GM21737 (cell line): ENCODE data around the gene TMA7B.

Experiments
- ATAC-seq: cut with Tn5 transposase; IDR thresholded peaks from one replicate; pipeline ENCODE4 v1.9.1; 2021; ENCODE audit warnings: mild to moderate bottlenecking, moderate library complexity; ENCODE audit not compliant: unreplicated experiment

Gene TMA7B

DNA sequence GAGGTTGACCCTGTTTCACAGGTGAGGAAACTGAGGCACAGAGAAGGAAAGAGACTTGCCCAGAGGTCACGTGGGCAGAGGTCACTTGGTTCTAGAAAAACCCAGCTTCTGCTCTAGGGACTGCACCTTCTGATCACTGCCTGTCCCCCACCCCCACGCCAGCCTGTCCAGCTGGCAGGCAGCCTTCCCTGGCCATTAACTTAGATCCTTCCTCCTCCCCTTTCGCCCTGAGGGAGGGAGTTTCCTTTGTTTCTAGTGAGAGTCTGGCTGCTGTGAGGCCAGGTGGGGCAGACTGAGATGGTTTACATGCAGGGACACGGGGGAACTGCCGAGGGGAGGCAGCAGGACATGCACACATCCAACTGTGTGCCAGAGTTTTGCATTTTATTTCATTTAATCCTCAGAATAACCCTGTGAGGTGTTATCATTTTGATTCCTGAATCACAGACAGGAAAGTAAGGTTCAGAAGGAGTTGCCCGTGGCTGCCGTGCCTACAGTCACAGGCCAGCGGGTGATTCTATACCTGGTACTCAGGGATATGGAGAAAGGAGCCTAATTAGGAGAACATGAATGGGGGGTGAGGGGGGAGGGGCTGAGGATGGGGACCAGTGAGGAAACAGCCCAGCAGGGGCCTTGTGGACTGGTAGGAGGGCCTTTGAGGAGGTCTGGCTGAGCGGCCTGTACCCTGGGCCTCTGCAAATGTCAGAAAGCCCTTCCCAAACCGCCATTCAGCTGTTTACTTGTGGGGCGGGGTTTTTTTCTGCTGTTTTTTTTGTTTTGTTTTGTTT, 37.9 kb downstream of the TMA7B start:
- ATAC-seq = no peak

DNA sequence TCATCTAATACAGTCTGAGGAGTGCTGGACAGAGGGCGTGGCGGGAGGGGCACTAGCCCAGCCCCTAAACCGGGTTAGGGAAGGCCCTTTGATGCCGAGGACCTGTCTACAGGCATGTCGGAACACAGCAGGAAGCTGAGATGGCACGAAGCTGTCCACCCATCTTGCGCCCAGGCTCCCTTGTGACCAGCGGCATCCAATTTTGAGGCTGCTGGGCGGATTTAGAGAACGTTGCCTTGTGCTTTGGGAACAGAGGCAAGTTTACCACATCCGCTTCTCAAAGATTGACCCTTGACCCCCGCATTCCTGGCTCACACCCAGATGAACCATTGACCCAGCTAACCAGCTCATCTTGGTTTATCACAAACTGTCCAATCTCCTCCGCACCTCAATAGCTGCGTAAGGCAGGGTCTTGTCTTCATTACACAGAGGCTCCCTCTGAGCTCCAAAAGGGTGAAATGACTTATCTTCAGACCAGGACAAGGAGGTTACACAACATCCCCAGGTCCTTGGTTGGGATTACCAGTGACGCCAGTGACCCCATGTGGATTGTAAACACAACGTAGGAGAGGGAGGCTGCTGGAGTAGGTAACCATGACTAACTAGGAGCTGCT, 39.1 kb downstream of the TMA7B start:
- ATAC-seq = no peak

DNA sequence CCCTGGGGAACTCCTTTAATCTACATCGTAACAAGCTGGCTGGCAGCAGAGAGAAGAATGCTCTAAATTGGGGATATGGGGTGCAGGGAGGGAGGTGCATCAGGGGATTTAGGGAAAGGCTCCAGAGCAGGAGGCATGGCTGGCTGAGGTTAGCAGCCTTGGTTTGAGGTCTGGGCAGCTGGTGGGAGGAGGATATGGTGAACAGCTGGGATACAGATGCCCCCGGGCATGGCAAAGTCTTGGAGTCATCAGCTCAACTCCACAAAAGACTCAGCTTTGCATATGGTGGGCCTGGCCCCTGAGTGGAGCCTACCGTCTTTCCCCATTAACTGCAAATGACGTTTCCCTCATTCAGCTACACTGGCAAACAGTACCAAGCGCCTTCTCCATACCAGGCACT, 40.0 kb downstream of the TMA7B start:
- ATAC-seq = no peak

DNA sequence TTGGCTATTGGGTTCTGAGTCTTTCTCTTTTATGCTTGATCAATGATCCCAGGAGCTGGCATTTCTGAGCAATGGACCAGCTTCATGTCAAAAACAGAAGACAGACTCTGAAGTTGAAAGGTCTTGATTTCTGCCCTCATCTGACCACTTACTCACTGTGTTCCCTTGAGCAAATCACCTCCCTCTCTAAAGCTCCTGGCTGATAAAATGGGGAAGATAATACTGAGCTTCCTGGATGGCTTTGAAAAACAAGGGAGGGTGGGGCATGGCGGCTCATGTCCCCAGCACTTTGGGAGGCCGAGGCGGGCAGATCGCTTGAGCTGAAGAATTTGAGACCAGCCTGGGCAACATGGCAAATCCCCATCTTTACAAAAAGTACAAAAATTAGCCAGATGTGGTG, 40.9 kb downstream of the TMA7B start:
- ATAC-seq = no peak

DNA sequence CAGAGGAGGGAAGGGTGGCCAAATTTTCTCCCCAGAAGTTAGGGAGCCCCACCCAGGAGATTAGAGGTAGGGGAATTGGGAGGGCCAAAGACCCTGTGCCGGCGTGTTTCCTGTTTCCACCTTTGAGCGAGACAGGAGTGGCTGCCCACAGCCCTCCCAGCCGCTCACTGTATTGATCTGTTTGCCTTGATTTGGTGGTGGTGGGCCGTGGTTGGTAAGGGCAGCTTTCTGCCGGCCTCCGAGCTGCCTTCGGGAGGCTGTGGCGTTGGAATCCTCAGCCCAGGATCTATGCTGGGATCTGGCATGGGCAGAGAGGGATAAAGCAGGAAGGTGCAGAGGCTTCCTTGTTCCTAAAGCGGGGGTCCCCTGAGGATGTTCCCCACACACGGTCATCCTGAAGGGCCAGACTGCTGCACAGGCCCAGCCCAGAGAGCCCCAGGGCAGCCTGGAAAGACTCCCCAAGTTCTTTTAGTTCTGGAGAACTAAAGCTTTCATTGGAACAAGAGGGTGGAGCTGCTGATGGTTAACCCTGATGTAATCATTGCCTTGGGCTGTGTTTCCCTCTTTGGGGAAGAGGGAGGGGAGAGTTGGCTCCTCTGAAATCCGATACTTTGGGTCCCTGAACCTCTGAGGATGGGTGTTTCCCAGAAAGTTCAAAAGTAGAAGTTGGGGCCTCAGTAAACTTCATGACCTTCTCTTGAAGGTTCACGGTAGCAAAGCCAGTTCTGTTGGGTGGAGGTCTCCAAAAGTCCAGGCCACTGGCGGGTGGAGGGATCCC, 41.8 kb downstream of the TMA7B start:
- ATAC-seq = no peak

DNA sequence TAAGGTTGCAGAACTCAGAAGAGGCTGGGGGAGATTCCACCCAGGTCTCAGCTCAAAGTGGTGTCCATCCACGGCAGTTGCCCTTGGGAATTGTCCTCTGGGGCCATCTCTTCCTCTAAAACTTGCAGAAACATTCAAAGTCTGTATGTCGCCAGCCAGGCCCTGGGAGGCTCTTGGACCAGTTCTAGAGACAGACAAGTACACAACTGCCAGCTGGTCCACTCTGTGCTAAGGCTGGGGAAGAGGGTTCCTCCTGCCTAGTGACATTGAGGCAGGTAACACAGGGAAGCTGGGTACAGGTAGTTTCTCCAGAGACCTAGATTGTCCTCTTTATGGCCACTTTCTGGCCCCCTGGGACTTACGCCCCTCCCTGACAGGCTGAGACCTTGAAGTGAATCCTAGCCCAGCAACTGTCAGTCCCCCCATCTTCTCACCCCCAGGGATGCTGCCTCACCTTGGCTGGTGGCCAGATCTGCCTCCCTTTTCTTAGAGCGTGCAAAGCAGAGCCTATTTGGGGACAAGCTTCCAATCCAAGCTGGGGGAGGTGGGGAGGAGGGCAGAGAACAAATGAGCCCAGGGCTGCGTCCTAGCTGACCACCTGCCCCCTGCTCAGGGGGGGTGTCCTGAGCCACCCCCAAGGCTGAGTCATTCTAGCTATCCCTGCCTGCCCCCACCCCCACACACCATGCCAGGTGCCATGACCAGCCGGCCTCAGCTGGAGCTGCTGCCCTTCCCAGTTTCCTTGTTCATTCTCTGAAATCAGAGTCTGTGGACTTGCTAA, 42.9 kb downstream of the TMA7B start:
- ATAC-seq = no peak

DNA sequence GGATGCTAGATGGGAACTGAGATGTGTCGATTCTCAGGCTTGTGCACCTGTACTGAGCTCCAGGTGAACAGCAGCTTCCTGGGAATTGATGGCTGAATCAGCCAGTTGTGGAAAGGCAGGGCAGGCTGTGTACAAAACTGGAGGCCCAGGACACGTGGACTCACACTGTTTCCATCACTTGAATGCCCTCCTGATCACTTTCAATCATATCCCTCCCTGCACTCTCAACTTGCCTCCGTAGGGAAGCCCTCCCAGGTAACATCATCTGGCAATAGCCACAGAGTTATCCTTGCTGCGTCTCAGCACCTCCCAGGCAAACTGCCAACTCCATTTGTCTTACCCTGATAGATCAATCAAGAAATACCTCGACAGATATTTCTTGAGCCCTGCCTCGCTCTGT, 44.6 kb downstream of the TMA7B start:
- no peak for ATAC-seq

DNA sequence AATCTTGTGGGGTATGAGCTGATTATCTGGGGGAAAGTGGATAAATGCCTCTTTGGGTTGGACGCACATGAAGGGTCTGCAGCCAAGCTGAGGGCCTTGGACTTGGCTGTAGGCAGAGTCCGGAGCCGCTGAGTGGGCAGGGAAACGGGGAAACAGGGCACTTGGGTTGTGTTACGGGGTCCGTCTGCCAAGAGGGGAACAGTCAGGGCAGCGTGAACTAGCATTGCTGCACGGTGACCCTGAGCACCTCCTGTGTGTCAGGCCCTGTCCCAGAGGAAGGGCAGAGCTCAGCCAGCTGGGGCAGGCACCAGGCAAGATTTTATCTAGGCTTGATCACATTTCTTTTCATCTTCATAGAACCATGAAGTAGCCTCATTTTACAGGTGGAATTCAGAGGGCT, 46.4 kb downstream of the TMA7B start:
- ATAC-seq = no peak

DNA sequence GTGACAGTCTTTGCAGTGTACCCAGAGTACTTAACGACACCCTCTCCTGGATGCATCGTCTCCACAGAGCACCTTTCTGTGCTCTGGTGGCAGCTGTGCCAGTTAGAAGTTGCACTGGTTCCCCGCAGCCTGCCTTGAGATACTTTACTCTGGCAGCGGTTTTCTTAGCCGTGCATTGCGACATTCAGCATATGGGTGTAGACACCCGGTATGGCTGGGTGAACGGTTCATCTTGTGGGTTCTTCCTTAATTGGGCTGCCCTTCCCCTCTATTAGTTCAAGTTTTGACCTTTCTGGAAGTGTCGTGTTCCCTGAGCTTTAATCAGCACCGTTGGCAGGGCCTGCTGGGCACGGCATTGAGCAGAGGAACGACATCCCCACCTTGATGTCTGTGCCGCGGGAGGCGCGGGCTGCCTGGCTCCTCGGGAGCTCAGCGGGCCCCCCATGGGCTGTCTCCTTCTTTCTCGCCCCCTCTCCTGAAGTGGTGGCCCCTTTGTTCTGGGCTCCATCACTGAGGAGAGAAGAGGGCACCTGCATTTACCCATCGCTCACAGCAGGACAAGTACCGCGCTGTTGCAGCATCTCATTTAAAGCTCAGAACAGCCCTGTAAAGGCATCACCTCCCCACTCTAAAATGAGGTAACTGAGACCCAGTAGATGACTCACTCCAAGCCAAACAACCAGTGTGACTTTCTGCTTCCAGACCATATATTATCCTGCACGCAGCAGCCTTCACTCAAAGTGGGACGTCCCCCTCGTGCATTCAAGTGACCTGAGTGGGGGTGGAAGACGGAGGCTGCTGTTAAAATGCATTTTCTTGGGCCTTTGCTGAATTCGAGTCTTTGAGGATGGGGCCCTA, 47.9 kb downstream of the TMA7B start:
- no peak for ATAC-seq

DNA sequence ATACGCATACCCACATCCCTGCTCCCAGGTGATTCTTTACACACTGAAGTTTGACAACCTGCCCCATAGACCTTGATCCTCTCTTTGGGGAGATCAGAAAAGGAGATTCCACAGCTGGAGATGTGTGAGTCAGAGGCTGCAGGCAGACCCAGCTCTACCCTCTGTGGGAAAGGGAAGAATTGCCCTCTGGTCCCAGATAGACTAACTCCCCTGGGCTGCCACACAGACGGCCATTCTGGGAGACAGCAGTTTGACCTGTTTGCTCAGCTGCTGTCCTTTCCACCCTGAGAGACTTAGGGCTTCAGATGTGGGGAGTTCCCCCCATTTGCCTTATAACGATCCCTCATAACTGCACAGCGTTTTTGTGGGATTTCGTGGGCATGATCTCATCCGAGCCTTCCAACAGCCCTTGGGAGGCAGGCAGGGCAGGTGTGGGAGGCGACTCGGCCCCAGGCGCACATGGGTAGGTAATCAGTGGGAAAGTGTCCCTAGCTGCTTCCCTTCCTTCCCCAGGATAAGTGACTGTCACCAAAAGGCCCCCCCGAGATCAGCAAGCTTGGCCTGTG, 48.6 kb downstream of the TMA7B start:
- ATAC-seq = no peak

DNA sequence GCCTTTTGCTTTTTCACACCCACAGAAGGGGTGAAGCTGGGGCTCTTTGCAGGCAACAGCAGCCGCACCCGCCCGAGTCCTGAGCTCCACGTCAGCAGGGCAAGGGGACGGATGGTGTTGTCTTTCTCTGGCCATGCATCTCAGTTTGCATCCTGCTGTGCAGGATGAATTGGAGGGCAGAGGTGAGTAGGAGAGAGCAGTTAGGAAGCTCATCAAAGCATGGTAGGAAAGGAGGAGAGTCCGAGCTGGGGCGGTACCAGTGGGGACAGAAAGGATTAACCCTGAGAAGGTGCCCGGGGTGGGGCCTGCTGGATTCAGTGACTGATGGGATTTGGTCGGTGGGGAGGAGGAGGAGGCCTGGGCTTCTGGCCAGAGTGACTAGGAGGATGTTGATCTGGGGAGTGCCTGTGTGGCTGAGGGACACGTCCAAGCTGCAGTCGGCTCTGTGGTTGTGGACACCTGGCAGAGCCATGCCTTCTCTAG, 49.1 kb downstream of the TMA7B start:
- ATAC-seq = no peak

DNA sequence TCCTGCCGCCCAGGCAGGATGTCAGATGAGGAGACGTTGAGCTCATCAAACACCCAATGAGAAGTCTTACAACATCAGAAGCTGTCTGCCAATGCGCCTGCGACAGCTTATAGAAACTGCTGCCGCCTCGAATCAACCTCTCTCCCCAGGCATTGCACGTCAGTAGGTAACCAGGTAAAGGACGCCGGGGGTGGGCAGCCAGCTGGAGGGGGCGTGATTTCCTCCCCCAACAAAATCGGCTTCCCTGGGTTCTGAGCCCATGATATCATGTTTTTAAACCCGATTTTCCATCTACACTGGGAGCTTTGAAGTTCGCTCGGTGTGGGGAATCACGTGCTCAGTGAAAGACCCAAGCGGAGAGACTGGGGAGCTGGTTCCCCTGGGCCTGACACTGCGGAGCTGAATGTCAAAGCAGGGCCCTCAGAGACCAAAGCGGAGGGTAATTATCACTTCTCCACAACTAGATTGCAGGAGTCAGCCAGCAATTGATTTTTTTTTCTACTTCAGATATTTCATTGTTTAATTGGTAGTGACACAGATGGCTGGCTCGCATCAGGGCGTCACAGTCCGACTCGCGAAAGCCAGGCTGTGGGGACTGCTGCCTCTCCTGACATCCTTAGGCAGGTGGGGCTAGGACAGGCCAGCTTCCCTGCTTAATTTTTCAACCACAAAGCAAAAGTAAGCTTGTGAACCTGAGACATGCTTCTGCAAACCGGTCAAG, 49.9 kb downstream of the TMA7B start:
- no peak for ATAC-seq

DNA sequence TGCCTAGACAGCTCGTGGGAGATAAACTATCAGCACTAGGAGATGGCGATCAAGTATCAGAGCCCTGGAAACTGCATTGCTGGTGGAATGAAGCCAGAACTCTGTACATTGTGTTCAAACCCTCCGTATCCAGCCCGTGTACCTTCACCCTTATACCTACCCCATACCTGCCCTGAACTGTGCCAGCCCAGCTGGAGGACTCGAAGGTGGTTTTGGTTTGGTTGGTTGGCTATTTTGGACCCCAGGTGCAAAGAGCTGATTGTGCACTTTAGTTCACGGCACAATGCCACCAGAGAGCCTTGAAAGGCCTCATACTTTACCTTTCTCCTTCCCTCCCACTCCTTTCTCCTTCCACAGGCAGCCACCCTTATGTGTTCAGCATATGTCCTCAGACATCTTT, 50.5 kb downstream of the TMA7B start:
- ATAC-seq = no peak
